Measurements from ENCODE around the gene TOR2A. TPM values are rescaled to one million over a fixed set of nuclear protein-coding genes. Genes with fewer than 3 reads are reported as not detected.

Gene TOR2A
- total RNA-seq, 1 experiment from 2014 or later, result 13.2 TPM

- no peak overlapping the region for H2AK5ac ChIP-seq (ENCODE audit: insufficient read length, low read length)
Observed at GRCh38 chr9:127710204-127710783, 24.8 kb downstream of the TOR2A start.

More at GRCh38 chr9:127710204-127710783, 24.8 kb downstream of the TOR2A start:
- Histone ChIP-seq H3K18ac (ENCODE audit: insufficient read length, low read depth, low read length) (no peak overlapping the region), H3T11ph (ENCODE audit: low read length) (no peak overlapping the region), H3K23ac (ENCODE audit: insufficient read length, low read depth, low read length) (no peak overlapping the region), H2BK20ac (ENCODE audit: low read depth, low read length, poor library complexity, severe bottlenecking) (no peak overlapping the region), H3K79me1 (ENCODE audit: insufficient read depth, low read depth, low read length, poor library complexity, severe bottlenecking) (no peaks in the 10 kb centered on the region), H2AFZ (ENCODE audit: low read length) (no peak overlapping the region), H3K56ac (ENCODE audit: insufficient read length, low read depth, low read length) (no peak overlapping the region), H3K27me3 (ENCODE audit: insufficient read depth, low read length) (no peaks in the 10 kb centered on the region), H2BK15ac (ENCODE audit: low read depth, low read length) (no peak overlapping the region), H4K91ac (ENCODE audit: insufficient read length, low read depth, low read length) (no peak overlapping the region), H4K8ac (replicated peaks; ENCODE audit: insufficient read length, low read depth, low read length) (no peak overlapping the region), H4K5ac (ENCODE audit: insufficient read length, low read depth, low read length) (no peak overlapping the region), H2BK120ac (ENCODE audit: low read depth, low read length, poor library complexity, severe bottlenecking) (no peak overlapping the region), H3K4me2 (ENCODE audit: insufficient read depth, insufficient read length, low read length) (no peak overlapping the region), H4K20me1 (ENCODE audit: control insufficient read depth, insufficient read depth, insufficient read length) (no peaks in the 10 kb centered on the region), H3K23me2 (ENCODE audit: insufficient read length, low read depth, low read length, poor library complexity, severe bottlenecking) (peaks cover 5% of the 10 kb centered on the region), H3K4me1 (ENCODE audit: insufficient read depth, low read length) (no peaks in the 10 kb centered on the region; the same call in 1 of the 2 replicates), H3K4ac (ENCODE audit: low read depth, low read length) (no peak overlapping the region), H3K9me3 (ENCODE audit: control insufficient read depth, low read depth, low read length) (no peaks in the 10 kb centered on the region), H2BK12ac (ENCODE audit: insufficient read length, low read depth, low read length) (no peak overlapping the region), H3K9ac (ENCODE audit: extremely low read depth, insufficient read length, low read length) (no peak overlapping the region), H3K79me2 (ENCODE audit: insufficient read depth, low read length) (no peaks in the 10 kb centered on the region), H3K14ac (ENCODE audit: insufficient read depth, low read length) (no peak overlapping the region), H3K27ac (ENCODE audit: insufficient read length, low read depth, low read length) (no peak overlapping the region), H2BK5ac (ENCODE audit: insufficient read length, low read length) (no peak overlapping the region)
- peaks cover 8% of the 10 kb centered on the region for H3K27me3 Mint-ChIP-seq (ENCODE audit: low read depth)
- peak overlapping the region in 1 of 2 experiments; percentile 13; a peak in 1 of 5 replicates for H3K4me3 Mint-ChIP-seq
- peaks cover 0 to 2% of the 10 kb centered on the region in 2 experiments; a peak in 1 of 5 replicates for H3K9me3 Mint-ChIP-seq
- no peaks in the 10 kb centered on the region; a peak in 1 of 7 replicates for H3K36me3 Mint-ChIP-seq (ENCODE audit: insufficient read depth in 1 of 3, low read depth in 3 of 3)
- H3K27ac Mint-ChIP-seq, result peak overlapping the region in 2 of 3 experiments; percentile 8 to 86; a peak in 2 of 7 replicates
- no peak for TF ChIP-seq CTCF (conservative IDR thresholded peaks at IDR 0.05)
- no peak for DNase-seq
- WGBS (ENCODE audit: extremely low coverage, insufficient read length, low lambda C conversion rate), result no CpG with 5 or more reads among the region's 10 CpGs
- peaks cover 21 to 44% of the 10 kb centered on the region in 2 experiments for H3K4me1 Mint-ChIP-seq
